GM19467 (cell line): Measurements from ENCODE around the gene WASF3.
"Not testable (repeated sequence)": the region's sequence is repeated elsewhere in the genome, so short reads cannot be mapped to it uniquely, and the experiment has no call there.

Experiments used
- ATAC-seq: cut with Tn5 transposase; IDR thresholded peaks from one replicate; pipeline ENCODE4 v1.9.1; 2021; ENCODE audit warnings: mild to moderate bottlenecking, moderate library complexity; ENCODE audit not compliant: unreplicated experiment

Gene WASF3

DNA sequence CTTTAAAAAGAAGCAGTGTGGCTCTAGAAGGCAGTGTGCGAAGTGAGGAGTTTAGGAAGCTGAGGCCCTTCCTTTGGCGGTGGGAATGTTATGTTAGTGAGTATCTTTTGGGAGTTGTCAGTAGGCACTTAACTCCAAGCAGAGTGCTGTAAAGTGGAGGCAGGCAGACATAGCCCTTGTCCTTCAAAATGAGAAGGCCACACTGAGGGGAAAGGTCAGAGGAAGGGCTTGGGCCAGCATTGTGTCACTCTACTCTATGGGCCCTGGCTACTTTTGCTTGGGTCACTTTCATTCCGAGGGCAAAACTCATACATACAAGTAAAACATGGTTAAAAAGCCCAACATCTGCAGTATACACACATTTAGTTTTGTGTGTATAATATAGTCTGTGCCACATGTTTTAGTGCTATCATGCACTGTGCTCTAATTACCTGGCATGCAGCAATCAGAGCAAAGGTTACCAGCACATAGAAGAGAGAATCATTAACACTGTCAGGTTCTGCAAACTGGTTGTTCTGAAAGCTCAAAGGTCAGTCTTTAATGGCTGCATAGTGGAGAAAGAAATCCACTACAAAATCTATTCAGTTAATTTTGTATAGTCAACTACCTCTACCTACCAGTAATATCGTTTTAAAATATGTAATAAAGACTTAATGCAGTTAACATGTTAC is 64.4 kb downstream of the WASF3 start:
- no peak for ATAC-seq

DNA sequence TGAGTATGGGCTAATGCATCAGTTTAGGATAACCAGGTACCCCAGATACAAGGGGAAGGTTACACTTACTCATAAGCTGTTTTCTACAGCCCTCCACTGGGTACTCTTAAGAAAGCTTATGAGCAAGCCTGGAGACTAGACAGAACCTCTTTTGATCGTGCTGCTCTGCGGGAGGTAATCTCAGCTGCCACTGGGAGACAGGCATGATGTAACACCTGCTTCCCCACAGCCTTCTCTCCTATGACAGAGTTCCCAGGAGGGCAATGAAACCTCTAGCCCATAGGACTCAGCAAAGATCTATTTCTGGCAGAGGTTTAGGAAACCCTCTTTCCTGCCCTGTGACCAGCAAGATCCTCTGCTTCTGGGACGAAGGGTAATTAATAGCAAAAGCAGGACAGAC is 65.6 kb downstream of the WASF3 start:
- no peak for ATAC-seq

GRCh38 chr13:26624572-26624971 is 67.1 kb downstream of the WASF3 start:
- ATAC-seq = no peak

DNA sequence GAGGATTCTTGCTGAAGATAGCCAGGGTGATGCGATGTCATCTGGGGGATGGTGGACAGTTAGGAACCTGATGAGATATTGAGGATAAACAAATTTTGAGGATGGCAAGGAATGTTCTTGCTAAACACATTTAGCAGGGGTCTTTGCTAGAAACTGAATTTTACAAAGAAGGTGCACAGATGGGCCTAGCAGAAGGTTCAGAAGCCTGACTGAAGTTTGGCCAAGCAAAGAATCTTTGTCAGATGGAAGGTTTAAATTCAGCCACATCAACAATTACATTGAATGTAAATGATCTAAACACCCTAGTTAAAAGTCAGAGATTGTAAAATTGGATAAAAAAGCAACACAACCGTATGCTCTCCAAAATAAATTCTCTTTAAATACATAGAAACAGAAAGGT is 68.8 kb downstream of the WASF3 start:
- no peak for ATAC-seq

DNA sequence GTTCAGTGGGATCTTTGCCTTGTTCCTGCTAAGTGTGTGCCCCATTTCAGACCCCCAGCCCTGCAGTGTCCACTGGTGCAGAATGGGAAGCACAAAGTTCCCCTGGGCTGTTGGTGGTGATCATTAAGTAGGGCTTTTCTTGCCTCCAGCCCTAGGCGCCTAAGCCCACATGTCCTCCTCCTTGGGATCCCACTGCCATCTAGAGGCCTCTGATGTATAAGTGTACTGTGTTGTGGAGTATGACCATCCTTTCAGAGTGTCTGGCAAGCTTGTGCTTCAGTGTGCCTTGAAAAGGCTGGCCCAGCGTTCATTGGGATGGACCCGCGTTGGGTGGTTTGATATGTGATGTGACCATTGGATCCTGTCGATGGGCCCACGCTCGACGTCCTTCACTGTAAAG is 71.2 kb downstream of the WASF3 start:
- ATAC-seq = no peak

- ATAC-seq = no peak
Measured at GRCh38 chr13:26629260-26629825, 71.9 kb downstream of the WASF3 start.

GRCh38 chr13:26635634-26636033 is 78.2 kb downstream of the WASF3 start:
- not testable (repeated sequence) for ATAC-seq

DNA sequence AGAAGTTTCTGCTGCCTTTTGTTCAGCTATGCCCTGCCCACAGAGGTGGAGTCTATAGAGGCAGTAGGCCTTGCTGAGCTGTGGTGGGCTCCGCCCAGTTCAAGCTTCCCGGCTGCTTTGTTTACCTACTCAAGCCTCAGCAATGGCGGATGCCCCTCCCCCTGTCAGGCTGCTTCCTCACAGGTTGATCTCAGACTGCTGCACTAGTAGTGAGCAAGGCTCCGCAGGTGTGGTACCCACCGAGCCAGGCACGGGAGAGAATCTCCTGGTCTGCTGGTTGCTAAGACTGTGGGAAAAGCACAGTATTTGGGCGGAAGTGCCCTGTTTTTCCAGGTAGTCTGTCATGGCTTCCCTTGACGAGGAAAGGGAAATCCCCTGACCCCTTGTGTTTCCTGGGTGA is 78.6 kb downstream of the WASF3 start:
- not testable (repeated sequence) for ATAC-seq

DNA sequence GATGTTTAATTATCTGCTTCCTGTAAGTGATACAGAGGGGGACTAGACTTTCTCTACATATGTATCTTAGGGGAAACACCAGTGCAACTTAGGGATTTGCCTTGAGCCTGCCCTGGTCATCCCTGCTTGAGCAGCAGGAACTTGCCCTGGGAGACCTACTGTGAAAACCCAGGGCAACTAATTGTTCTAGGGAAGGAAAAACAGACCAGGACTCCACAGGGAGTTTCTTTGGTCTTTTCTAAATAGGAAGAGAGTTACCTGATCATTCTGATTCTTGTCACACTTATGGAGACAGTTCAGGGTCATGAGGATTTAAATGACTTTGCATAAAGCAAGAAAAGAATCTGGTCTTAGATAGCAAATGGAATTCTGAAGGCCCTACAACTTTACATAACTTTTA is 89.1 kb downstream of the WASF3 start:
- no peak for ATAC-seq

GRCh38 chr13:26651234-26651633 is 93.8 kb downstream of the WASF3 start:
- ATAC-seq = no peak

DNA sequence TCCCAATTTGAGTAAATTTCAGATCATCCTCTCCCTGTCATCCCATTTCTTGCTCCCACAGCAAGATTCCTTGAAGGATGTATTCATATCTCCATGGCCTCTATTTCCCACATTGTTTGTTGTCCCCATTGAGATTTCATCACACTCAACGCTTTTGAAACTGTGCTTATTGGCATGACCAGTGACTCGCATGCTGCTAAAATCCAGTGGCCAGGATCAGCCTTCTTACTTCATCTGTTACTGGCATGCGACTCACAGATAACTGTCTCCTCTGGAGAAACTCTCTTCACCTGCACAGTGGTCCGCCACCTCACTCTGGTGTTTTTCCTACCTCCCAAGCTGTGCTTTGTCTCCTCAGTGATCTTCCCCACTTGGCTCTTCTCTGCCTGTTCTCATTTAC is 95.8 kb downstream of the WASF3 start:
- no peak for ATAC-seq

DNA sequence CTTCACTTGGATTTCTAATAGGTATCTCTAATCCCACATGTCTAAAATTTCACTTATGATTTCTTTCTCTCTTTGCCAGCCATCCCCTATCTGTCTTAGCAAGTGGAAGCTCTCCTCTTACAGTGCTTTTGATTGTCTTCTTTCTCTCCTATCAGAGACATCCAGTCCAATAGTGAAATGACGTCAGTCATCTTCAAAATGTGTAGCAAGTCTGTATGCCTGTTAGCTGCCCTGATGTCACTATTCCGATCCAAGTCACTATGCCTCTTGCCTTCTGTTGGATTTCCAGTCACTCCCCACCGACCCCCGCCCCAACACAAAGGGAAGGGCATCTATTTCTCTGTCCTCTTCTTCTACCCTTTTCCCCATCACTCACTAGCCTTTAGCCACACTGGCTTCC is 96.4 kb downstream of the WASF3 start:
- no peak for ATAC-seq

- no peak for ATAC-seq
Measured at GRCh38 chr13:26656919-26657318, 99.4 kb downstream of the WASF3 start.

GRCh38 chr13:26658448-26659385 is 101.2 kb downstream of the WASF3 start:
- no peak for ATAC-seq

DNA sequence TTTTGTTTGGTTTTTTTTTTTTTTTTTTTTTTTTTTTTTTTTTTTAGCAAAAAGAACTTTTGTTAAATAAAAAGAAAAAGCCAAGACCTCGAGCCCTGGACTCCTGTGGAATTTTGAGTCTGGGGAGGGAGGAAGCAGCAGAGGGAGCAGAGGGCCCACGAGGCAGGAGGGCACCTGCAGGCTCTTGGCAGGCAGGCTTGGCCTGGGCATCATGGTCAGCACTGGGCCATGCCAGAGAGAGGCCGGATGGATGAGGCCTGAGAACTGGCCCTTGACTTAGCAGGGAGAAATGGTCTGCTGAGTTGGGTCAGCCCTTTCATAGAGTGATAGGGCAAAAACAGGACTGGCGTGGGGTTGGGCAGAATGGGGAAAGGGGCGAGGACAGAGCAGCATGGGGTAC is 102.7 kb downstream of the WASF3 start:
- ATAC-seq = no peak

DNA sequence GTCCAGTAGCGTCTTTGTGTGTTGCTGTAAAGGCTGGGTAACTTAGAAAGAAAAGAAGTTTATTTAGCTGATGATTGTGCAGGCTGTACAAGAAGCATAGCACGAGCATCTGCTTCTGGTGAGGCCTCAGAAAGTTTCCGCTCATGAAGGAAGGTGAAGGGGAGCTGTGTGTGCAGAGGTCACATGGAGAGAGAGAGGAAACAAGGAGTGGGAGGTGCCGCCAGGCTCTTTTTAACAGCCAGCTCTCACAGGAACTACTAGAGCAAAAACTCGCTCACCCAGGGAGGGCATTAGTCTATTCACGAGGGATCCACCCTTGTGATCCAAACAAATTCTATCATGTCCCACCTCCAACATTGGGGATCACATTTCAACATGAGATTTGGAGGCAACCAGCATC is 103.3 kb downstream of the WASF3 start:
- ATAC-seq = no peak

GRCh38 chr13:26663791-26664190 is 106.3 kb downstream of the WASF3 start:
- no peak for ATAC-seq

GRCh38 chr13:26664286-26664685 is 106.8 kb downstream of the WASF3 start:
- no peak for ATAC-seq

DNA sequence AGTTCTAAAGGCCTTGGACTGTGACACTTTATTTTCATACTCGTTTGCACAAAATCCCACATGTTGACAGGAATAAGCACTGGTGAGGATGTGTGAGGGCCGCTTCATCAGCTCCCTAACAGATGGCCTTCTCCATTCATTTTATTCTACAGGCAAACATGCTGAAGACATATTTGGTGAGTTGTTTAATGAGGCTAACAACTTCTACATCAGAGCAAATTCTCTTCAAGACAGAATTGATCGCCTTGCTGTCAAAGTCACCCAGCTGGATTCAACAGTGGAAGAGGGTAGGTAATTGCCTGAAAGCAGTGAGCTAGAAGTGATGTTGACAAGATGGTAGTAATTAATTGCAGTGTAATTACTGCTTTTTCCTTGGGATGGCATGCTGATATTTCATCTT is 107.4 kb downstream of the WASF3 start:
- ATAC-seq = no peak

DNA sequence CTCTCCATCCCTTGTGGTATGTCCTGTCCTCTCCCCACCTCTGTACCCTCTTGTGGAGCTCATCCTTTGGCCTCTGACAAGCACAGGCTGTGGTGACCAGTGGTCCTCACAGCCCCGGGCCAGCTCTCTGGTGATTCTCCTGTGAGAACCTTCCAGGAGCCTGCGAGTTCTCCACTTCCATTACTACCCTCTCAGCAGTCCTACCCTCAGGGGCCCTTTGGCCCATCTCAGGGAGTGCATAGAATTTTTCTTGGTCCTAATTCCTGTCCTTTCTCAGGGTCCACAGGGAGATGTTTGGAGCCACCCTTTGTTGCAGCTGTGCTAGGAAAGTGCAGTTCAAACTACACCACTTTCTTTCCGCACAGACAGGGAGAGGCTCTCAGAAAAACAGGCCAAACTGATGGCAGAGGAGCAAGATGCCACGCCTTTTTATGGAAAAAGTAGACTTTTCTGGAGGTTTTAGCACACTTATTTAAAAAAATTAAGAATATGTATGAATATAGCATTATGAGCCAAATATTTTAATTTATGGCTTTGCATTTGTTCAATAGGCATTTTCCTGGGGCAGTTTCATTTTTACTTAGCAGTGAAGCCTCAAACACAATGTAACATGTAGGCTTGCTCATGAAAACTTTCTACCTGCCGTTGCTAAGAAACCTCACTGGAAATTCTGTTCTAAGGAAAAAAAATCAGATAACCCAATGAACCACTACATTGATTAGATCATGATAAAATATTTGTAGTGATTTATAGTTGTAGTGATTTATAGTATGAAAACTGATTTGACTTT is 111.1 kb downstream of the WASF3 start:
- ATAC-seq = no peak

DNA sequence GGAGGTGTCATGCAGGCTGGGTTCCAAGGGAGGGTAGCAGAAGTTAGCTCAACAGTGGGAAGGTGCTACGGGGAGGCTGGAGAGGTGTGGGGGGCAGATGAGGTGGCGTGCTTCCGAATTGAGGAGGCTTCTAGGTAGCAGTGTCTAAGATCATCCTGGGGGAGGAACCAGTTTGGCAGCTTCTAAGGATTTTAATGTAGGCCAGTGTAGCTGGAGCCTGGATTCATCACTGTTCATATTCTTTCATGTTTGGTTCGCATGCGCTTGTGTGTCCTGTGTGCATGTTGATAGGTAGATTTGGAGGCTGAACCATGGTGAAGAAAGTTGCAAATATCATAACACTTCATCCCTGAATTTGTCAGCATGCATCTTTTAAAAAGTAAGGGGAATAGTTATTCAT is 116.4 kb downstream of the WASF3 start:
- no peak for ATAC-seq
